GM21723 (cell line): ENCODE data around the gene MARS1.
"Not testable (repeated sequence)": the region's sequence is repeated elsewhere in the genome, so short reads cannot be mapped to it uniquely, and the experiment has no call there.

Experiments used
- ATAC-seq: cut with Tn5 transposase; IDR thresholded peaks from one replicate; pipeline ENCODE4 v1.9.1; 2021; ENCODE audit warnings: mild to moderate bottlenecking, moderate library complexity; ENCODE audit not compliant: unreplicated experiment

The MARS1 gene

GRCh38 chr12:57487597-57488401 is at the start of gene MARS1:
TSS of gene MARS1 (plus strand) at chr12:57488068. CDS start at chr12:57488091, 23 bp downstream.
- ATAC-seq = peak; percentile 97

GRCh38 chr12:57438400-57438799 is 49.5 kb upstream of the MARS1 start:
- ATAC-seq = no peak

GRCh38 chr12:57439762-57440266 is 48.1 kb upstream of the MARS1 start:
- no peak for ATAC-seq

DNA sequence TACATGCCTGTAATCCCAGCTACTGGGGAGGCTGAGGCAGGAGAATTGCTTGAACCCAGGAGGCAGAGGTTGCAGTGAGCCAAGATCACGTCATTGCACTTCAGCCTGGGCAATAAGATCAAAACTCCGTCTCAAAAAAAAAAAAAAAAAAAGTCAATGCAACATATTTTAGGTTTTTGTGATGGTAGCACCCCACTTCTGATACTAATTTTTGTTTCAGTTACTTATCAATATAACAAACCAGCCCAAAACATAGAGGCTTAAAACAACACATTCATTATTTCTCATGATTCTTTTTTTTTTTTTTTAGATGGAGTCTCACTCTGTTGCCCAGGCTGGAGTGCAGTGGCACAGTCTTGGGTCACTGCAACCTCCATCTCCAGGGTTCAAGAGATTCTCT is 46.5 kb upstream of the MARS1 start:
- not testable (repeated sequence) for ATAC-seq

DNA sequence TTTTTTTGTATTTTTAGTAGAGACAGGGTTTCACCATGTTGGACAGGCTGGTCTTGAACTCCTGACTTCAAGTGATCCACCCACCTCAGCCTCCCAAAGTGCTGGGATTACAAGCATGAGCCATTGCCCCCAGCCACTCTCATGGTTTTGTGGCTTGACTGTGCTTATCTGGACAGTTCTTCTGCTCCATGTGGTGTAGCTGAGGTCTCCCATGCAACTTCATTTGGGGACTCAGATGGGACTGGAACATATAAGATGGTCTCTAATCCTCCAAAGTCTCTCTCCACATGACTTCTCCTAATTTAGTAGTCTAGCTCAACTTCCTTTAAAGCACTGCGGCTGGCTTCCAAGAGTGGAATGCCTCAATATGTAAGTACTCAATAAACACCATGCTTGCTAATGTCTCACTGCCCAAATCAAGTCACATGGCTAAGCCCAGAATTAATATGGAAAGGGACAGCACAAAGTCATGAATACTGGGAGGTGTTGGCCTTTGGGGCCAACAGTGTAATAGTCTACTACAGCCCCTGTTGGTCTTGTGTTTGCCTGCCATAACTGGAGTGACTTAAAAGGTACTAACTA is 45.9 kb upstream of the MARS1 start:
- ATAC-seq = no peak

DNA sequence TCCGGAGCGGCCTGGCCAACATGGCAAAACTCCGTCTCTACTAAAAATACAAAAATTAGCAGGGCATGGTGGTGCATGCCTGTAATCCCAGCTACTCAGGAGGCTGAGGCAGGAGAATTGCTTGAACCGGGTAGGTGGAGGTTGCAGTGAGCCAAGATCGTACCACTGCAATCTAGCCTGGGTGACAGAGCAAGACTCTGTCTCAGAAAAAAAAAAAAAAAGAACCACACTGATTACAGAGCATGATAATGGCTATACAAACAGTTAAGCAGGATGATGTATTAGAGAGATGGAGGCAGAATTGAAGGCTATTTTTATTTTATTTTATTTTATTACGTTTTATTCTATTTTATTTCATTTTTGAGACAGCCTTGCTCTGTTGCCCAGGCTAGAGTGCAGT is 43.5 kb upstream of the MARS1 start:
- not testable (repeated sequence) for ATAC-seq

DNA sequence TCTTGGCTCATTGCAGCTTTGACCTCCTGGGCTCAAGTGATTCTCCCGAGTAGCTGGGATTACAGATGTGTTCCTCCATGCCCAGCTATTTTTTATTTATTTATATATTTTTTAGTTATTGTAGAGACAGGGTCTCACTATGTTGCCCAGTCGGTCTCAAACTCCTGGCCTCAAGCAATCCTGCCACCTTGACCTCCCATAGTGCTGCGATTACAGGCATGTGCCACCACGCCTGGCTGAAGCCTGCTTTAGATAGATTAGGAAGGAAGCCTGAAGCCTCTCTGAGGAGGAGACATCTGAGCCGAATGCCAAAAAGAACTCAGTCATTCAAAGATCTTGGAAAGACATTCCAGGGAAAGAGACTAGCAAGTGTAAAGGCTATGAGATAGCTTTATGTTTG is 43.1 kb upstream of the MARS1 start:
- ATAC-seq = no peak

DNA sequence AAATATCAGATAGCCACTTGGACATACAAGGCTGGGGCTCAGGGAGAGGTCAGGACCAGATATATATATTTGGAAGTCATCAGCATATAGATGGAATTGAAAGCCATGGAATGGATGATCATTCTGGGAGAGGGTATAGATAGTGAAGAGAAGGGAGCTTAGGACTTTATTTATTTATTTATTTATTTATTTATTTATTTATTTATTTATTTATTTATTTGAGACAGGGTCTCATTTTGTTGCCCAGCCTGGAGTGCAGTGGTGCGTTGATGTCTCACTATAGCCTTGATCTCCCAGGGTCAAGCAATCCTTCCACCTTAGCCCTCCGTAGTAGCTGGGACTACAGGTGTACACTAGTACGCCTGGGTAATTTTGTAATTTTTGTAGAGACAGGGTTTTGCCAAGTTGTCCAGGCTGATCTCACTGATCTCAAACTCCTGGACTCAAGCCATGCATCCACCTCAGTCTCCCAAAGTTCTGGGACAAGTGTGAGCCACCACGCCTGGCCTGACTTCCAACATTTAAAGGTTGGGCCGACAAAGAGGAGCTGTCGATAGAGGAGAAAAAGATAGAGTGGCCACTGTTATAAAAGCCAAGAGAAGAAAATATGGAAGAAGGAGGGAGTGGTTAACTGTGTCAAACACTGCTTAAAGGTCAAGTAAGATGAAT is 41.4 kb upstream of the MARS1 start:
- no peak for ATAC-seq

GRCh38 chr12:57448669-57449068 is 39.2 kb upstream of the MARS1 start:
- no peak for ATAC-seq

GRCh38 chr12:57449375-57449774 is 38.5 kb upstream of the MARS1 start:
- no peak for ATAC-seq

- no peak for ATAC-seq
These were observed 37.8 kb upstream of the MARS1 start for GRCh38 chr12:57450057-57450456.

DNA sequence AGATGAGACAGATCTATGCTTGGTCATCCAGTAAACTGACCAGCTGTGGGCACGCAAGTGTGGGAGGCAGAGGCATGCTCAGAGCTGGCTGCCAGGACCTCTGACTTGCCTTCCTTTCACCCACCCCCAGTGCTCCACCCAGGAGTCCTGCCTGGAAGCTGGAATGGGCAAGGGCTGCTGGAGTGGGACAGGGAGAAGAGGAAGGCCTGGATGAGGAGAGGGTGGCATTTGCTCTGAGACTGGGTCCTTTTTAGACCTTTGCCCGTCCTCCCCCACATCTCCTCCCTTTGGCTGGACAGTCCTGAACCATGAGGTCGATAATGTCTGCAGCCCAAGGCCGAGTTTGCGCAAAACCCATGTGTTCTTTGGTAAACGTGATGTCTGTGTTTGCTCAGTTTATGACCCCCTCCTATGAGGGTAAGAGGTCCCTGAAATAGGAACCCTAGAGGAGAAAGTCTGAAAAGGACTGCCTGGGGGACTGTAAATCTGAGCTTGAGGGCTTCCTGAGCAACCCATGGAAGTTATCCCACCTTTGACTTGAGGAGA is 36.6 kb upstream of the MARS1 start:
- no peak for ATAC-seq

DNA sequence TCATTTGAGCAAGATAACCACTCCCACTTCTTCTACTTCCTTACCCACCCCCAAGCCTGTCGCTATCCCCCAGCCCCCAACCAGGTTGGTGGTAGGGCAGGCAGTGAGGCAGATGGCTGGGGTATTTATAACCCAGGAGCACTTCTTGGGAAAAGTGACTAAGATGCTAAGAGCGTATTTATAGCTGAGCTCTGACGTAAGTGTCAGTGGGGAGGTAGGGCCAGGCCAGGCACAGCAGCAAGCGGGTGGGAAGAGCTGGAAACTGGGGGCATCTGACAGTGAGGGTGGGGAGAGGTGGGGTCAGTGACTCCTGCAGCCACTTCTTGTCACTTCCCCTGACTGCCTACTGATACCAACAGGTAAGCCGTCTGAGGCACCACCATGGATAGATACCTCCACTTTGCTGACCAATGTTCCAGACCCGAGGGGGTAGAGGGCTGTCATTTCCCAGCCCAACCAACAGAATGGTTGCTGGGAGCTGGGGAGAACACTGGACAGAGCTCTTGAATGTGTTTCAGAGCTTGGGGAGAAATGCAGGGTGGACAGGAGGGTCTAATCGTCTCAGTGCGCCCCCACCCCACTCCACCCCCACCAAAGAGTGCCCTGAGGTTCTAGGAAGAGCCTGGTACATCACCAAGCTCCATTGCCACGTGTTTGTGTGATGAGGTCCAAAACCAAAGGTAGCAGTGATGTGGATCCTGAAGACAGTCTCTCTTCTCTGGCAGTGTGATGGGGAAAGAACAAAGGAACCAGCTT is 35.5 kb upstream of the MARS1 start:
- no peak for ATAC-seq

GRCh38 chr12:57452937-57453509 is 34.8 kb upstream of the MARS1 start:
- peak; percentile 52 for ATAC-seq

GRCh38 chr12:57454213-57454565 is 33.7 kb upstream of the MARS1 start:
- no peak for ATAC-seq

- ATAC-seq = no peak
These were observed 33.1 kb upstream of the MARS1 start, which contains the start of gene INHBE for GRCh38 chr12:57454566-57455373. TSS of gene INHBE (plus strand) at chr12:57455307. CDS start at chr12:57455537, 230 bp downstream.

GRCh38 chr12:57455374-57456144 is 32.3 kb upstream of the MARS1 start:
- ATAC-seq = no peak

GRCh38 chr12:57456145-57456700 is 31.6 kb upstream of the MARS1 start:
- no peak for ATAC-seq
